Spinal cord (tissue), 10 donors: ENCODE measurements around the gene ADNP. TPM values are rescaled to one million over a fixed set of nuclear protein-coding genes. Genes with fewer than 3 reads are reported as not detected.
"Not testable (repeated sequence)": the region's sequence is repeated elsewhere in the genome, so short reads cannot be mapped to it uniquely, and the experiment has no call there.

Source experiments
- DNase-seq, 6 donors: peaks; one replicate each; pipeline versions ENCODE4 v3.0.0 to v3.0.0-alpha.2; 2013 to 2015; ENCODE audit warnings: low spot score in 6 of 6, low read depth in 4 of 6
- H3K27ac ChIP-seq: one replicate; pipeline ENCODE4 v1.5.1; 2013; ENCODE audit warnings: low read depth, low read length, control low read depth
- H3K27me3 ChIP-seq: one replicate; pipeline ENCODE4 v1.6.1; 2013; ENCODE audit warnings: low read length; ENCODE audit not compliant: control insufficient read depth, insufficient read depth
- H3K36me3 ChIP-seq: one replicate; pipeline ENCODE4 v1.6.1; 2013; ENCODE audit warnings: low read length; ENCODE audit not compliant: control insufficient read depth, insufficient read depth
- H3K4me1 ChIP-seq: one replicate; pipeline ENCODE4 v1.6.1; 2013; ENCODE audit warnings: low read length; ENCODE audit not compliant: control insufficient read depth, insufficient read depth
- H3K4me3 ChIP-seq: one replicate; pipeline ENCODE4 v1.5.1; 2013; ENCODE audit warnings: low read depth, low read length, control low read depth
- H3K9me3 ChIP-seq: one replicate; pipeline ENCODE4 v1.6.1; 2013; ENCODE audit warnings: low read length; ENCODE audit not compliant: control insufficient read depth, insufficient read depth
- WGBS: methylation state at CpG from one replicate; pipeline ENCODE4 v1.1.5; 2013; ENCODE audit warnings: missing lambda C conversion rate; ENCODE audit not compliant: insufficient coverage; 5-methylcytosine and 5-hydroxymethylcytosine counted together
- polyA plus RNA-seq, 2 donors: library from polyadenylated mRNA; unstranded; fragments of 120-200 nt; gene quantifications; one replicate each; pipeline ENCODE4 v1.2.1, GENCODE V29; 2013; ENCODE audit not compliant: insufficient read length in 2 of 2
- total RNA-seq, 2 donors: library from RNA; depleted of rRNA in 1 of 2; stranded (reverse); fragments of 120-200 nt in 1 of 2; fragments of >200 nt in 1 of 2; gene quantifications; one replicate each; pipeline versions ENCODE4 v1.2.3 to v1.2.4, GENCODE V29; 2013 to 2014
- donor health status: healthy.

ADNP gene
- total and polyA plus RNA-seq, 4 donors: 58.7 to 93.3 (median 76.6) TPM

DNA sequence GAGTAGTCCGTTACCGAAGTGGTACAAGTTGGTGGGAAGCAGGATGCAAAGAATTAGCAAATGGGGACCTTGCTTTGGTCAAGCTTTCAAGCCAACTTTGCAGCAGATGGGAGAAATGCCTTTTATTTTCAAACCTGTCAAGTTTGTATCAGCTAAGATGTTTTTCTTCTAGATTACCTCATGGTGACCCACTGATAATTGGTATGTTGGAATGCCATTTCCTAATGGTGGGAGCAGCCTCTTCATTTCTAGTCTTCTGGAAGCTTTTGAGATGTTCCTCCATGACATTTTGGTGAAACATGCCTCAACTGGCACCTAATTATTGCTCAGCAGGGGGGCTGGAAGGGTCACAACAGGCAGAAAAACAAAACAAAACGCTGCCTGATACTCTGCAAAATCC, 43.7 kb downstream of the ADNP start:
- Histone ChIP-seq H3K27ac (no peak overlapping the region), H3K4me1 (no peaks in the 10 kb centered on the region), H3K4me3 (no peak overlapping the region), H3K36me3 (peaks cover 17% of the 10 kb centered on the region), H3K27me3 (no peaks in the 10 kb centered on the region), H3K9me3 (no peaks in the 10 kb centered on the region)
- WGBS: 93% methylated on average over 3 of the region's 3 CpGs
- no peak for DNase-seq

DNA sequence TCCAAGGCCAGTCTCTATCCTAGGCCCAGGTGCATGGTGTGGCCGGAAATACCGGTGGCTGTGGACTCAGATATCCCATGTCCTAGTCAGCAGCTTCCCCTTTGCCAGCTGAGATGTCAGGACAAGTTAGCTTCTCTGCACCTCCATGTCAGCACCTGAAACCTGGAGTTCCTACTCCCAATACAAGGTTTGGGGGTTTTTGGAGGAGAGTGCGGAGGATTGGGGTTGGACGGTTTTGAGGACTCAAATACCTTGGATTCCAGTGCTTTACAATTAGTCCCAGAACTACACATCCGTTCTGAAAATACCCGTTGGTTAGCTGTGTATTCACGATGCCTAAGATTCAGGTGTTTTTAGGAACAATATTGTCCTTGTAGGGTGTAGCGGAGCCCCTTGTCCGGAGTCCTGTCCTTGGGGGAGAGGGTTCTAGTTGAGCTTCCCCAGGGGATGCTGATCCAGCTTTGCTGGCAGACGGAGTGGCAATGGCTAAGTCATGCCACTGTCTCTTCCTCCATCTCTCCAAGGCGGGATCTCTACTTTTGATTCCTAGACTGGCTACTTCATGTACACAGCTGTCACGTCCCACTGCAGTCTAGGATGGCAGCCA, 45.0 kb downstream of the ADNP start:
- Histone ChIP-seq H3K9me3 (no peaks in the 10 kb centered on the region), H3K36me3 (peaks cover 13% of the 10 kb centered on the region), H3K4me1 (no peaks in the 10 kb centered on the region), H3K4me3 (no peak overlapping the region), H3K27ac (no peak overlapping the region), H3K27me3 (no peaks in the 10 kb centered on the region)
- WGBS: 93% methylated on average over 2 of the region's 12 CpGs
- DNase-seq: peak in 1 of 6 donors; percentile 41

DNA sequence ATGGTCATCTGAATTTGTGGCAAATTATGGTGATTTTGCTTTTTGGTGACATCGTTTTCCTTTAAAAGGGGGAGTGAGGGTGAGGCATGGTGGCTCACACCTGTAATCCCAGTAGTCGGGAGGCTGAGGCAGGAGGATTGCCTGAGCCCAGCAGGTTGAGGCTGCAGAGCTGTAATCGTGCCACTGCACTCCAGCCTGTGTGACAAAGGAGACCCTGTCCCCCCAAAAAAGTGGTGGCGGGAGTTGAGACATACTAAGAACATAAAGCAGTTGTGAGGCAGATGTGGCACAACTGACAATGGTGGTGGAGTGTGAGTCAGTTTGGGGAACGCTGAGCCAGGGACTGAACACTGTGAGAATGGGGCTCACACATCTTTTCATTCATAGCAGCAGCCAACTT, 45.5 kb downstream of the ADNP start:
- no peaks in the 10 kb centered on the region for H3K27me3 ChIP-seq
- H3K36me3 ChIP-seq: peaks cover 11% of the 10 kb centered on the region
- no peak overlapping the region for H3K27ac ChIP-seq
- no peaks in the 10 kb centered on the region for H3K9me3 ChIP-seq
- WGBS: 88% methylated on average over 4 of the region's 5 CpGs
- H3K4me3 ChIP-seq: no peak overlapping the region
- no peaks in the 10 kb centered on the region for H3K4me1 ChIP-seq
- DNase-seq: no peak

DNA sequence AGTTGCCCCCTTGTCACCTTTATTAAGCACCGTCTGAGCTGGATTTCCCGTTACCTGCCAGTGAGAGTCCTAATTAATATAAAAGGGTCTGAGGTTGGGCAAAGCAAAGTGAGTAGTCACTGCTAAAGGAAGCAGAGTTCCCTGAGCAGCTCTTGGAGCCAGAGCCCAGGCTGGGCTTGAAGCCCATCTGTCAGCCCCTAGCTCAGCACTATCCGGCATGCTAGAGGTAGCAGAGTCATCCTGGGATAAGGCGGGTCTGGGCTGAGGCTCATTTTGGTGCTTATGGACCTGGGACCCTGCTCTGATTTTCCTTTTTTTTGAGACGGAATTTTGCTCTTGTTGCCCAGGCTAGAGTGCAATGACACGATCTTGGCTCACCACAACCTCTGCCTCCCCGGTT, 46.2 kb downstream of the ADNP start:
- no peaks in the 10 kb centered on the region for H3K9me3 ChIP-seq
- no peaks in the 10 kb centered on the region for H3K27me3 ChIP-seq
- H3K4me3 ChIP-seq: no peak overlapping the region
- H3K4me1 ChIP-seq: no peaks in the 10 kb centered on the region
- H3K36me3 ChIP-seq: peaks cover 11% of the 10 kb centered on the region
- H3K27ac ChIP-seq: no peak overlapping the region
- no peak for DNase-seq
- WGBS: 84% methylated on average over 4 of the region's 7 CpGs

DNA sequence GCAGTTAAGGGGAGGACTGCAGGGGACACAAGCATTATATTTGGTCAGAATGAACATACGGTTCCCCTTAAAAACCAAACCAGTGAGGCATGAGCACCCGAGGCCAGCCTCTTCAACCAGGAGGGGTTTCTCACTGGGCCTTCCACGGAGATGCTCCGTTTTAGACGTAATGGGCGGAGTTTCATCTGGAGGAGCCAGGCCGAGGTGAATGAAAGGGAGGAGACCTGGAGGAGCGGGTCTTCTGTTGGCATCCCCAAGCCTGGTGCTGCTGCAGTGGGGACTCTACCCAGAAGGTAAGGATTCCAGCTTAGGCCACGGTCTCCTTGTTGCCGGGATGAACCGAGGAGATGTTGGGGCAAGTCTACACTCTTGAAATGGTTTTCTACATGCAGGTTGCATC, 47.4 kb downstream of the ADNP start:
- Histone ChIP-seq H3K4me3 (no peak overlapping the region), H3K9me3 (no peaks in the 10 kb centered on the region), H3K4me1 (no peaks in the 10 kb centered on the region), H3K27ac (no peak overlapping the region), H3K36me3 (peaks cover 17% of the 10 kb centered on the region), H3K27me3 (no peaks in the 10 kb centered on the region)
- DNase-seq: no peak
- WGBS: 75% methylated on average over 11 of the region's 11 CpGs

DNA sequence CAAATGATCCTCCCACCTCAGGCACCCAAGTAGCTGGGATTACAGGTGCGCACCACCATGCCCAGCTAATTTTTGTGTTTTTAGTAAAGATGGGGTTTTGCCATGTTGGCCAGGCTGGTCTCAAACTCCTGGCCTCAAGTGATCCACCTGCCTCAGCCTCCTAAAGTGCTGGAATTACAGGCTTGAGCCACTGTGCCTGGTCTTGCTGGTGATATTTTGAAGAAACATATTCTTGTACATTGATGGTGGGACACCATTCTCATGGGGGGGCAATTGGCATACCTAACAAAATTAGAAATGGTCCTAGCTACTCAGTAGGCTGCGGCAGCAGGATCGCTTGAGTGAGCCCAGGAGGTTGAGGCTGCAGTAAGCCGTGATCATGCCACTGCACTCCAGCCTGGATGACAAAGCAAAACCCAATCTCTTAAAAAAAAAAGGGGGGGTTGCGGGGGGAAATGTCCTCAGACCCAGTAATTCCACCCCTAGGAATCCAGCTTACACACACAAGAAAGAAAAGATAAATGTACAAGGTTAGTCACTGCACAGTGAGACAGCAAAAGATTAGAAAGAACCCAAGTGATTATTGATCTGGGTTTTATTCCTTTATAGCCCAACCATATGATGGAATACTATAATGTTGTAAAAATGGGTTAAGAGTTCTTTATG, 49.3 kb downstream of the ADNP start:
- not testable (repeated sequence) for H3K9me3 ChIP-seq, H3K4me3 ChIP-seq, H3K27ac ChIP-seq, H3K27me3 ChIP-seq, DNase-seq, H3K4me1 ChIP-seq
- WGBS: 100% methylated on average over 3 of the region's 5 CpGs
- peaks cover 18% of the 10 kb centered on the region for H3K36me3 ChIP-seq

DNA sequence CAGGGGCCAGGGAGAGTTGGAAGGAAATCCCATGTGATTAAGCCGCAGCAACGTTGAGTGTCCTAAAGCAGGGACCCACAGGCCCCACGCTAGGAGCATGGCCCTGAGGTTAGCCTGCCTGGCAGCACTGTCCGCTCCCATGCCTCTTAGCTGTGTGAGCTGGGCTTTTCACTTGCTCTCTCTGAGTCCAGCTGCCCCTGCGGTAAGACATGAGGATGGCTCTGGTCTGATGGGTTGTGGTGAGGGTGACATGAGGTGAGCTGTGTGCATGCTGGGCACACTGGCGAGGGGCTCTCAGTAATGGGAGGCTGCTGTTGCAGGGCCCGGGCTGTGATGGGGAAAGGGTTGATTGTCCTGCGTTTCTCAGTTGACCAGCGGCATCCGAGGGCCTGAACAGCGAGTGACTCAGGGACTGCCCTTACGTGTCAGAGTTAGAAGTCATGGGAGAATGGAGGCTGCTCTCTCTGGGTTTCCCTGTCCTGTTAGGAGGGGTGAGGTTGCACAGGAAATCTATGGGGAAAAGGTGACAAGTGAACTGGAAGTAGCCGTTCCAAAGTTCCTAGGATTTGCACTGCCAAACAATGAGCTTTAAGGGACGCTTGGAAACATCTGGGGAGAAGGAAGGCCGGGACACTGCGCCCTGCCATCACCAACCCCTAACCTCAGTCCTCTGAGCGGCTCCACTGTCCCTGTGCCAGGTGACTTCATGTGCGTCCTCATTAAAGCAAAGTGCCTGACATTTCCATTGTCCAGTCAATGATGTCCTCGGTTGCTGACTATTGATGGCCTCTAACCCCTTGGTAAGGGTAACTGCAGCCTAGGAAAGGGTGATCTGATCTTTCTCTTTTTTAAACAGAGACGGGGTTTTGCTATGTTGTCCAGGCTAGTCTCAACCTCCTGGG, 51.3 kb downstream of the ADNP start:
- H3K4me3 ChIP-seq: no peak overlapping the region
- H3K4me1 ChIP-seq: no peaks in the 10 kb centered on the region
- WGBS: 92% methylated on average over 17 of the region's 20 CpGs
- H3K27me3 ChIP-seq: no peaks in the 10 kb centered on the region
- H3K36me3 ChIP-seq: peaks cover 28% of the 10 kb centered on the region
- H3K27ac ChIP-seq: no peak overlapping the region
- no peak for DNase-seq
- H3K9me3 ChIP-seq: no peaks in the 10 kb centered on the region

DNA sequence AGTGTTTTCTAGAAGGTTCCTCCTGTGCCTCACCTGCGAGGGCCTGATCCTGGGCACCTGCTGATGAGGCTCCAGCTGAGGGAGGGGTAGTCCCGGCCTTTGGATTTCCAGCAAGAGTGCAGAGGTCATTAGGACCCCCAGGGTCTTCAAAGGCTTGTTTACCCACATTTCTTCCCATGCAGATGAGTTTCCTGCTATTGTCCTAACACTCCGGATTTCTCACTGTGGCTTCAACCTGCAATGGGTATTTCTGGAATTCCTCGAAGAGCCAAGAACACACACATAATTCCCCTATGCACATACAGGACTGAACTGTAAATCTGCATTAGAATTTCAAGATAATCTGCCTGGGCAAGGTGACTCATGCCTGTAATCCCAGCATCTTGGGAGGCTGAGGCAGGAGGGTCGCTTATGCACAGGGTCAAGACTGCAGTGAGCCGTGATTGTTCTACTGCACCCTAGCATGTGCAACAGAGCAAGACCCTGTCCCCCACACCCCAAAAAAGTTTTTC, 53.9 kb downstream of the ADNP start:
- Histone ChIP-seq H3K27ac (no peak overlapping the region), H3K27me3 (no peaks in the 10 kb centered on the region), H3K9me3 (no peaks in the 10 kb centered on the region), H3K36me3 (peaks cover 28% of the 10 kb centered on the region), H3K4me1 (no peaks in the 10 kb centered on the region), H3K4me3 (no peak overlapping the region)
- 75% methylated on average over 5 of the region's 6 CpGs for WGBS
- no peak for DNase-seq

DNA sequence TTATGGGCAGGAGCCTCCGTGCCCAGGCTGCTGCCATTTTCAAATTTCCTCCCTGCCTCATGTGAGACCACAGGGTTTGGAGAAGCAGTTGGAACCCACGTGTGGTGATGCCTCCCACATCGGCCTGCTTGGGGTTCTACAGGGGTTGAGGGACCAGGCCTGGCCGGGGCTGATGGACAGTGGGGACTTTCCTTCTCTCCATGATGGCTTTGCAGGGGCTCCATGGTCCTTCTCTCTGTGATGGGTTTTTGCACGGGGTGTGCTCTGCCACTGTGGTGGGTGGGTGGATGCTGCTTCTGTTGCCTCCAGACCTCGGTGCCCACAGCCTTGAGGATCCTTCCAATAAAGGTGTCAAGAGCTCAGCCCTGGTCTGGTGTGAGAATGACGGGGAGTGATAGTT, 54.4 kb downstream of the ADNP start:
- 97% methylated on average over 6 of the region's 7 CpGs for WGBS
- no peak overlapping the region for H3K27ac ChIP-seq
- no peak for DNase-seq
- H3K9me3 ChIP-seq: no peaks in the 10 kb centered on the region
- H3K36me3 ChIP-seq: peaks cover 28% of the 10 kb centered on the region
- no peaks in the 10 kb centered on the region for H3K4me1 ChIP-seq
- H3K4me3 ChIP-seq: no peak overlapping the region
- H3K27me3 ChIP-seq: no peaks in the 10 kb centered on the region
